Testis (tissue), 3 donors: ENCODE measurements around the gene PEAK3. TPM values are rescaled to one million over a fixed set of nuclear protein-coding genes. Genes with fewer than 3 reads are reported as not detected.

Source experiments
- DNase-seq: peaks from one replicate; pipeline ENCODE4 v3.0.0-alpha.2; 2019
- H3K27ac ChIP-seq, 2 donors: fragments of 200-600 bp; sonication (generic); one replicate each; pipeline ENCODE4 v1.5.1; 2019
- H3K27me3 ChIP-seq: fragments of 200-600 bp; sonication (generic); one replicate; pipeline ENCODE4 v1.5.1; 2019
- H3K36me3 ChIP-seq: fragments of 200-600 bp; sonication (generic); one replicate; pipeline ENCODE4 v1.5.1; 2017; ENCODE audit warnings: low read depth; ENCODE audit errors: missing control alignments
- H3K4me1 ChIP-seq: fragments of 200-600 bp; sonication (generic); one replicate; pipeline ENCODE4 v1.5.1; 2019
- H3K4me3 ChIP-seq, 2 donors: fragments of 200-600 bp; sonication (generic); one replicate each; pipeline ENCODE4 v1.5.1; 2017 to 2019
- H3K9me3 ChIP-seq: fragments of 200-600 bp; sonication (generic); one replicate; pipeline ENCODE4 v1.5.1; 2017
- CTCF ChIP-seq, 3 experiments: fragments of 450-650 bp in 2 of 3; fragments of 200-600 bp in 1 of 3; sonication (generic) in 1 of 3; IDR thresholded peaks; one replicate each; pipeline ENCODE4 v1.5.1; 2016 to 2019; ENCODE audit warnings: antibody characterized with exemption in 3 of 3, mild to moderate bottlenecking in 2 of 3, moderate library complexity in 1 of 3
- POLR2A ChIP-seq: fragments of 450-650 bp; IDR thresholded peaks from one replicate; pipeline ENCODE4 v1.6.1; 2017; ENCODE audit warnings: antibody characterized with exemption, mild to moderate bottlenecking, moderate library complexity
- WGBS, 2 donors: methylation state at CpG; one replicate each; pipeline ENCODE4 v1.1.5; 2018; 5-methylcytosine and 5-hydroxymethylcytosine counted together
- intact Hi-C: fragments of 100-400 bp; cut with DNase I; formaldehyde crosslinking; loops from one replicate; pipeline ENCODE4 v1.15.1; 2023; ENCODE audit warnings: low total_unique reads
- microRNA counts, 2 donors: library from miRNA; unstranded; fragments of <30 nt; microRNA quantifications; one replicate each; lab custom pipeline; 2016
- microRNA-seq, 2 donors: library from miRNA; unstranded; fragments of <30 nt; microRNA quantifications; one replicate each; pipeline ENCODE4, GENCODE V29; 2016; ENCODE audit warnings: borderline number of aligned reads in 2 of 2, borderline replicate concordance in 1 of 2
- polyA plus RNA-seq: library from polyadenylated mRNA; stranded (reverse); fragments of 350-450 nt; fragmentation: Illumina TruSeq; extraction: RNeasy Lipid Tissue Mini Kit (QIAGEN cat#74804); gene quantifications from one replicate; pipeline ENCODE4 v1.2.3, GENCODE V29; 2014; ENCODE audit warnings: low read depth, low replicate concordance; ENCODE audit not compliant: insufficient read depth
- small RNA-seq, 2 donors: library from RNA; depleted of rRNA; stranded (forward); fragments of <200 nt; gene quantifications; one replicate each; pipeline ENCODE3, GENCODE V24; 2016
- total RNA-seq, 2 donors: library from RNA; depleted of rRNA; stranded (reverse); fragments of >200 nt; gene quantifications; one replicate each; pipeline ENCODE4 v1.2.3, GENCODE V29; 2016

PEAK3 gene
- total and polyA plus RNA-seq, 3 donors from 2014 or later: 0.16 to 0.55 (median 0.37) TPM

- intact Hi-C loops: no loop called here
- no peak for TF ChIP-seq POLR2A
- TF ChIP-seq CTCF (IDR thresholded peaks at IDR 0.05): no peak
- H3K27me3 ChIP-seq: no peaks in the 10 kb centered on the region
- H3K9me3 ChIP-seq: no peaks in the 10 kb centered on the region
- H3K4me3 ChIP-seq: no peak overlapping the region
- no peaks in the 10 kb centered on the region for H3K36me3 ChIP-seq
- WGBS, 2 donors: 91 to 93% methylated on average over 14 to 32 of the region's 32 CpGs
- peaks cover 16% of the 10 kb centered on the region for H3K4me1 ChIP-seq
- no peak overlapping the region for H3K27ac ChIP-seq
- no peak for DNase-seq
Observed at GRCh38 chr19:2225415-2226050, 56.4 kb downstream of the PEAK3 start.

GRCh38 chr19:2224754-2225349 lies 57.1 kb downstream of the PEAK3 start:
- WGBS, 2 donors: 78 to 79% methylated on average over 13 of the region's 13 CpGs
- Histone ChIP-seq H3K36me3 (no peaks in the 10 kb centered on the region), H3K4me3 (no peak overlapping the region), H3K27ac (no peak overlapping the region), H3K4me1 (peaks cover 16% of the 10 kb centered on the region), H3K9me3 (no peaks in the 10 kb centered on the region), H3K27me3 (no peaks in the 10 kb centered on the region)
- intact Hi-C loops: no loop called here
- TF ChIP-seq POLR2A (no peak), CTCF (IDR thresholded peaks at IDR 0.05) (no peak)
- DNase-seq: no peak

MicroRNAs within 50 kb of the gene (microRNA counts, 767-probe panel; counts per million panel counts)
- 0 to 152 counts per million in 2 donors for microRNA hsa-miR-1227 (lab: Ali Mortazavi, UCI)

Small RNA genes within 50 kb of the gene (microRNA-seq; reads per million reads assigned to microRNA genes)
- 2.1 to 3.5 reads per million in 2 donors for gene MIR1227
- 0 reads per million in 2 donors for gene MIR4321

Small RNA genes within 50 kb of the gene (small RNA-seq; reads per million reads assigned to genes)
- 0 to 0.18 reads per million in 2 donors for gene MIR1227

Other genes with a start within 250 kb of the PEAK3 start
- 100 to 1,000 TPM in 1 of 2 donors, 10 to 100 TPM in 1; 93.0 to 103 TPM for gene MKNK2, start 230.9 kb downstream of the PEAK3 start, total RNA-seq
- gene MKNK2, start 230.9 kb downstream of the PEAK3 start, polyA plus RNA-seq: 76.5 TPM
- gene MOB3A, start 185.8 kb downstream of the PEAK3 start, total RNA-seq: 10 to 100 TPM; 22.8 to 31.6 TPM
- gene MOB3A, start 185.8 kb downstream of the PEAK3 start, polyA plus RNA-seq: 17.8 TPM
- gene IZUMO4, start 185.3 kb downstream of the PEAK3 start, total RNA-seq: 100 to 1,000 TPM; 208 to 276 TPM
- gene IZUMO4, start 185.3 kb downstream of the PEAK3 start, polyA plus RNA-seq: 796 TPM
- gene AP3D1, start 130.6 kb downstream of the PEAK3 start, total RNA-seq: 100 to 1,000 TPM; 201 to 204 TPM
- 134 TPM for gene AP3D1, start 130.6 kb downstream of the PEAK3 start, polyA plus RNA-seq
- 100 to 1,000 TPM; 128 to 147 TPM for gene DOT1L, start 118.2 kb downstream of the PEAK3 start, total RNA-seq
- 183 TPM for gene DOT1L, start 118.2 kb downstream of the PEAK3 start, polyA plus RNA-seq
- gene PLEKHJ1, start 45.8 kb downstream of the PEAK3 start, total RNA-seq: 100 to 1,000 TPM; 126 to 153 TPM
- 111 TPM for gene PLEKHJ1, start 45.8 kb downstream of the PEAK3 start, polyA plus RNA-seq
- 100 to 1,000 TPM; 102 to 122 TPM for gene SF3A2, start 45.4 kb downstream of the PEAK3 start, total RNA-seq
- gene SF3A2, start 45.4 kb downstream of the PEAK3 start, polyA plus RNA-seq: 117 TPM
- 100 to 1,000 TPM; 180 to 268 TPM for gene AMH, start 32.9 kb downstream of the PEAK3 start, total RNA-seq
- 50.8 TPM for gene AMH, start 32.9 kb downstream of the PEAK3 start, polyA plus RNA-seq
- gene JSRP1, start 25.8 kb downstream of the PEAK3 start, total RNA-seq: 1 to 10 TPM; 2.2 to 2.6 TPM
- gene JSRP1, start 25.8 kb downstream of the PEAK3 start, polyA plus RNA-seq: 4.6 TPM
- 1 to 10 TPM; 2.1 to 3.5 TPM for gene LINGO3, start 26.0 kb upstream of the PEAK3 start, total RNA-seq
- 0.45 TPM for gene LINGO3, start 26.0 kb upstream of the PEAK3 start, polyA plus RNA-seq
- 100 to 1,000 TPM; 163 to 179 TPM for gene LSM7, start 46.4 kb upstream of the PEAK3 start, total RNA-seq
- gene LSM7, start 46.4 kb upstream of the PEAK3 start, polyA plus RNA-seq: 80.7 TPM
- 100 to 1,000 TPM; 158 to 215 TPM for gene SPPL2B, start 46.5 kb upstream of the PEAK3 start, total RNA-seq
- gene SPPL2B, start 46.5 kb upstream of the PEAK3 start, polyA plus RNA-seq: 132 TPM
- 1 to 10 TPM; 8.4 to 9.8 TPM for gene TMPRSS9, start 78.1 kb upstream of the PEAK3 start, total RNA-seq
- 3.5 TPM for gene TMPRSS9, start 78.1 kb upstream of the PEAK3 start, polyA plus RNA-seq
- gene TIMM13, start 145.4 kb upstream of the PEAK3 start, total RNA-seq: 10 to 100 TPM; 57.5 to 60.6 TPM
- 66.6 TPM for gene TIMM13, start 145.4 kb upstream of the PEAK3 start, polyA plus RNA-seq
- 10 to 100 TPM; 69.4 to 69.7 TPM for gene LMNB2, start 174.8 kb upstream of the PEAK3 start, total RNA-seq
- 77.4 TPM for gene LMNB2, start 174.8 kb upstream of the PEAK3 start, polyA plus RNA-seq
- 10 to 100 TPM; 30.5 to 59.7 TPM for gene GADD45B, start 194.0 kb upstream of the PEAK3 start, total RNA-seq
- gene GADD45B, start 194.0 kb upstream of the PEAK3 start, polyA plus RNA-seq: 16.9 TPM